ENCODE measurements around the gene IL4R. TPM values are rescaled to one million over a fixed set of nuclear protein-coding genes. Genes with fewer than 3 reads are reported as not detected.
A peak's percentile ranks its signal among the peaks of the same experiment; 100 is the strongest.

Gene IL4R
- total RNA-seq, 2 experiments from 2014 or later: 73.1 to 82.8 TPM

DNA sequence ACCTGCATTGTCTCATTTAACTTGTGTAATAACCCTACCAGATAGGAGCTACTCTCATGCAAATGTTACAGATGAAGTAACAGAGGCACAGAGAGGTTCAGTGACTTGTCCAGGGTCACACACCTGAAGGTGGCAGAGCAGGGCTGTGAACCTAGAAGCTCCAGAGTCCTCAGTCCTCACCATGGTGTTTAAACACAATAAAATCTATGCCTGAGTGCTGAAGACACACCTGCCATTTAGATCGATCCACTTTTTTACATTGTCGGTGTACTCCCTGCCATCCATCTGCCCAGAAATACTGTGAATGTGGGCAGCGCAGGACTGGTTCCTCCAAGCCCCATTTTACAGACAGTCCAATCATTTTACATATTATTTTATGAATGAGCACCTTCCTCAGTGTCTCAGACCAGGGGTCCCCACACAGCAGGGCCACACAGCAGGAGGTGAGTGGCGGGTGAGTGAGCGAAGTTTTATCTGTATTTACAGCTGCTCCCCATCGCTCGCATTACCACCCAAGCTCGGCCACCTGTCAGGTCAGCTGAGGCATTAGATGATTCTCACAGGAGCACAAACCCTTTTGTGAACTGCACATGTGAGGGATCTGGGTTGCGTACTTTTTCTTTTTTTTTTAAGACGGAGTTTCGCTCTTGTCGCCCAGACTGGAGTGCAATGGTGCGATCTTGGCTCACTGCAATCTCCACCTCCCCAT lies 5.6 kb downstream of the IL4R start:
- H3K79me2 ChIP-seq (ENCODE audit: insufficient read depth, low read depth, low read length): peaks cover 38% of the 10 kb centered on the region
- TF ChIP-seq, protein P1, sequence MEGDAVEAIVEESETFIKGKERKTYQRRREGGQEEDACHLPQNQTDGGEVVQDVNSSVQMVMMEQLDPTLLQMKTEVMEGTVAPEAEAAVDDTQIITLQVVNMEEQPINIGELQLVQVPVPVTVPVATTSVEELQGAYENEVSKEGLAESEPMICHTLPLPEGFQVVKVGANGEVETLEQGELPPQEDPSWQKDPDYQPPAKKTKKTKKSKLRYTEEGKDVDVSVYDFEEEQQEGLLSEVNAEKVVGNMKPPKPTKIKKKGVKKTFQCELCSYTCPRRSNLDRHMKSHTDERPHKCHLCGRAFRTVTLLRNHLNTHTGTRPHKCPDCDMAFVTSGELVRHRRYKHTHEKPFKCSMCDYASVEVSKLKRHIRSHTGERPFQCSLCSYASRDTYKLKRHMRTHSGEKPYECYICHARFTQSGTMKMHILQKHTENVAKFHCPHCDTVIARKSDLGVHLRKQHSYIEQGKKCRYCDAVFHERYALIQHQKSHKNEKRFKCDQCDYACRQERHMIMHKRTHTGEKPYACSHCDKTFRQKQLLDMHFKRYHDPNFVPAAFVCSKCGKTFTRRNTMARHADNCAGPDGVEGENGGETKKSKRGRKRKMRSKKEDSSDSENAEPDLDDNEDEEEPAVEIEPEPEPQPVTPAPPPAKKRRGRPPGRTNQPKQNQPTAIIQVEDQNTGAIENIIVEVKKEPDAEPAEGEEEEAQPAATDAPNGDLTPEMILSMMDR (conservative IDR thresholded peaks at IDR 0.05; ENCODE audit: low read length): no peak
- no peak for TF ChIP-seq EZH2phosphoT487 (IDR thresholded peaks at IDR 0.05; ENCODE audit: borderline replicate concordance, low read depth, low read length)
- H3K4me1 ChIP-seq (ENCODE audit: insufficient read depth, low read length, poor library complexity, severe bottlenecking): peaks cover 47% of the 10 kb centered on the region
- H3K9me2 ChIP-seq (ENCODE audit: insufficient read depth, low read length): no peaks in the 10 kb centered on the region
- H3K4me2 ChIP-seq (ENCODE audit: low read length): peak overlapping the region; percentile 94; the same call in 1 of the 2 replicates
- no peak overlapping the region for H2AFZ ChIP-seq (ENCODE audit: low read length)
- H3K27ac ChIP-seq (ENCODE audit: low read depth, low read length, poor library complexity, severe bottlenecking): no peak overlapping the region
- H3K36me3 ChIP-seq (ENCODE audit: insufficient read depth, low read length): no peaks in the 10 kb centered on the region; the same call in 1 of the 2 replicates
- no peak for DNase-seq (ENCODE audit: low spot score)
- intact Hi-C loops (cut with micrococcal nuclease; ENCODE audit: unreplicated experiment): loop anchor here (5.0 kb wide), 3 partner anchors 48 to 142 kb away; no protein-coding TSS in a partner anchor
- ChIA-PET CTCF (ENCODE audit: unreplicated experiment) (interaction anchor here (0.8 kb wide), 1 partner anchor 140 kb away, joined by 3 read pairs; no protein-coding TSS in a partner anchor), POLR2A (interaction anchor here (1.7 kb wide), 1 partner anchor 26 kb away, joined by 4 read pairs; no protein-coding TSS in a partner anchor)
- no peaks in the 10 kb centered on the region for H3K9me3 ChIP-seq (ENCODE audit: low read length)
- peaks cover 4% of the 10 kb centered on the region; the same call in 1 of the 2 replicates for H4K20me1 ChIP-seq (ENCODE audit: insufficient read depth, low read length)
- no peak overlapping the region for H3K4me3 ChIP-seq (ENCODE audit: low read depth, low read length, poor library complexity, severe bottlenecking)
- BruUV-seq (replicated peaks): no TSS peak

DNA sequence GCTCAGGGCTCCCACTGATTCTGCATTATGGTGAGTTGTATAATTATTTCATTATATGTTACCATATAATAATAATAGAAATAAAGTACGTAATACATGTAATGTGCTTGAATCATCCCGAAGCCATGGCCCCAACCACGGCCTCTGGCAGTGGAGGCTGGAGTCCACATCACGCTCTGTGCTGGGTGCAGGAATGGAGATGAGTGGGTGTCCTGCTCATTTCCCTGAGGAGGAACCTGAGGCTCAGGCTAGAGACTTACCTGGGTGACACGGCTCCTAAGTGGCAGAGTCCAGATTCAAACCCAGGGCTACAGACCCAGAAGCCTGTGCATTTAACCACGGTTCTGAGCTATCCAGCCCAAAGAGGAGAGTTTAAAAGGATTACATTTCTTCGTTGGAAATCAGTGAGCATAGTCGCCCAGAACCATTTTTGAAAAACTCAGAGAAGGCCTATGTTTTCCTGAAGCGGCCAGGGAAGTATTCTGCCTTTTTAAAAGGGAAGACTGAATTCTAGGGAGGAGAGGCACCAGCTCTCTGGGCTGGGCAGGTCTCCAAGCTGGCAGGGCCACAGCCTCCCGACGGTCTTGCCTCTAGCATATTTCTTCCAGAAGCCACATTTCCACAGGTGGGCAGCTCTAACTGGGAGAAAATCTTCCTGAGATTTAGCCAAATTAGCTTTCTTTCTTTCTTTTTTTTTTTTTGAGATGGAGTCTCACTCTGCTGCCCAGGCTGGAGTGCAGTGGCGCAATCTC lies 6.7 kb downstream of the IL4R start:
- Histone ChIP-seq H3K27ac (ENCODE audit: low read depth, low read length, poor library complexity, severe bottlenecking) (no peak overlapping the region), H4K20me1 (ENCODE audit: insufficient read depth, low read length) (peaks cover 4% of the 10 kb centered on the region; the same call in 1 of the 2 replicates), H3K79me2 (ENCODE audit: insufficient read depth, low read depth, low read length) (peaks cover 31% of the 10 kb centered on the region), H3K4me1 (ENCODE audit: insufficient read depth, low read length, poor library complexity, severe bottlenecking) (peaks cover 37% of the 10 kb centered on the region), H2AFZ (ENCODE audit: low read length) (no peak overlapping the region), H3K36me3 (ENCODE audit: insufficient read depth, low read length) (no peaks in the 10 kb centered on the region; the same call in 1 of the 2 replicates), H3K9me3 (ENCODE audit: low read length) (no peaks in the 10 kb centered on the region), H3K4me3 (ENCODE audit: low read depth, low read length, poor library complexity, severe bottlenecking) (no peak overlapping the region), H3K4me2 (ENCODE audit: low read length) (no peak overlapping the region), H3K9me2 (ENCODE audit: insufficient read depth, low read length) (no peaks in the 10 kb centered on the region)
- no peak for DNase-seq (ENCODE audit: low spot score)
- CTCF ChIA-PET (ENCODE audit: unreplicated experiment): interaction anchor here (1.4 kb wide), 1 partner anchor 35 kb away, joined by 3 read pairs; no protein-coding TSS in a partner anchor
- no peak for TF ChIP-seq EZH2phosphoT487 (IDR thresholded peaks at IDR 0.05; ENCODE audit: borderline replicate concordance, low read depth, low read length)
- TF ChIP-seq, protein P1 (conservative IDR thresholded peaks at IDR 0.05; ENCODE audit: low read length): no peak
- POLR2A ChIA-PET: interaction anchor here (1.7 kb wide), 1 partner anchor 27 kb away, joined by 4 read pairs; no protein-coding TSS in a partner anchor
- intact Hi-C loops (cut with micrococcal nuclease; ENCODE audit: unreplicated experiment): no loop called here
- BruUV-seq (replicated peaks): no TSS peak

All from OCI-LY7 (cell line).